RCC 7860 (cell line): ENCODE data around the gene GNGT2.
"Not testable (repeated sequence)": the region's sequence is repeated elsewhere in the genome, so short reads cannot be mapped to it uniquely, and the experiment has no call there.

Experiments used
- DNase-seq: peaks from one replicate; pipeline ENCODE4 v3.0.0-alpha.2; 2015; ENCODE audit warnings: low spot score
- FAIRE-seq: peaks from 2 replicates; lab custom pipeline; 2012; peaks lifted over from hg19 to GRCh38; lab: Jason Lieb, UNC

Gene GNGT2

GRCh38 chr17:49180998-49181635 is 29.3 kb downstream of the GNGT2 start:
- FAIRE-seq: no peak
- no peak for DNase-seq

- FAIRE-seq (peak; percentile 47), DNase-seq (peak; percentile 46)
Observed at GRCh38 chr17:49180303-49180702, 30.1 kb downstream of the GNGT2 start.

GRCh38 chr17:49175978-49176377 is 34.4 kb downstream of the GNGT2 start:
- not testable (repeated sequence) for FAIRE-seq, DNase-seq

GRCh38 chr17:49170711-49171110 is 39.7 kb downstream of the GNGT2 start:
- DNase-seq, FAIRE-seq: not testable (repeated sequence)

- DNase-seq (no peak), FAIRE-seq (no peak)
Observed at GRCh38 chr17:49170216-49170615, 40.2 kb downstream of the GNGT2 start.

- FAIRE-seq: no peak
- no peak for DNase-seq
Observed at GRCh38 chr17:49168706-49169105, 41.7 kb downstream of the GNGT2 start.

GRCh38 chr17:49165143-49165542 is 45.2 kb downstream of the GNGT2 start:
- FAIRE-seq: no peak

GRCh38 chr17:49162866-49163265 is 47.5 kb downstream of the GNGT2 start:
- DNase-seq: no peak
- no peak for FAIRE-seq

More at GRCh38 chr17:49165143-49165542, 45.2 kb downstream of the GNGT2 start:
- no peak for DNase-seq

GRCh38 chr17:49157784-49158183 is 52.6 kb downstream of the GNGT2 start:
- FAIRE-seq: peak; percentile 74
- peak; percentile 68 for DNase-seq

- no peak for DNase-seq
- FAIRE-seq: no peak
Observed at GRCh38 chr17:49156256-49156655, 54.1 kb downstream of the GNGT2 start.
